ENCODE measurements around the gene KIF2B. TPM values are rescaled to one million over a fixed set of nuclear protein-coding genes. Genes with fewer than 3 reads are reported as not detected.

KIF2B gene, protein sequence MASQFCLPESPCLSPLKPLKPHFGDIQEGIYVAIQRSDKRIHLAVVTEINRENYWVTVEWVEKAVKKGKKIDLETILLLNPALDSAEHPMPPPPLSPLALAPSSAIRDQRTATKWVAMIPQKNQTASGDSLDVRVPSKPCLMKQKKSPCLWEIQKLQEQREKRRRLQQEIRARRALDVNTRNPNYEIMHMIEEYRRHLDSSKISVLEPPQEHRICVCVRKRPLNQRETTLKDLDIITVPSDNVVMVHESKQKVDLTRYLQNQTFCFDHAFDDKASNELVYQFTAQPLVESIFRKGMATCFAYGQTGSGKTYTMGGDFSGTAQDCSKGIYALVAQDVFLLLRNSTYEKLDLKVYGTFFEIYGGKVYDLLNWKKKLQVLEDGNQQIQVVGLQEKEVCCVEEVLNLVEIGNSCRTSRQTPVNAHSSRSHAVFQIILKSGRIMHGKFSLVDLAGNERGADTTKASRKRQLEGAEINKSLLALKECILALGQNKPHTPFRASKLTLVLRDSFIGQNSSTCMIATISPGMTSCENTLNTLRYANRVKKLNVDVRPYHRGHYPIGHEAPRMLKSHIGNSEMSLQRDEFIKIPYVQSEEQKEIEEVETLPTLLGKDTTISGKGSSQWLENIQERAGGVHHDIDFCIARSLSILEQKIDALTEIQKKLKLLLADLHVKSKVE
- not detected for total RNA-seq

DNA sequence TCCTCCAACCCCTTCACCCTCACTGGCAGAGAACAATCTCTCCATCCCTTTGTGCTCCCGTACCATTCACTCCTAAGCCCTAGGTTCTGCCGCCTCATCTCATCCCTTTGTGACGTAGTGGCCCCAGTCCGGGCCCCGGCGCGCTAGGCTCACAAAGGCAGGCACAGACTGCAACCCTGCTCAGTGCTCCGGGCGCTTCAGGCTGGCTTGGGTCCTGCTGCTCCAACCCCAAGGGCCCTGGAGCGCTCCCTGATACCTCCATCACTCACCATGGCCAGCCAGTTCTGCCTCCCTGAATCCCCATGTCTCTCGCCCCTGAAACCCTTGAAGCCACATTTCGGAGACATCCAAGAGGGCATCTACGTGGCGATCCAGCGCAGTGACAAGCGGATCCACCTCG is at the start of gene KIF2B:
TSS of gene KIF2B (plus strand) at position 164 of the 400 bp plus-strand sequence. CDS start at position 271, 107 bp downstream.
- Histone ChIP-seq H3K36me3 (no peaks in the 10 kb centered on the region), H3K4me1 (no peaks in the 10 kb centered on the region), H3K9me3 (no peaks in the 10 kb centered on the region), H3K27me3 (no peaks in the 10 kb centered on the region), H3K27ac (no peak within 1 kb of the TSS), H3K4me3 (no peak within 1 kb of the TSS)
- DNase-seq = no peak
- in situ Hi-C loops (cut with MboI; ENCODE audit: low pct_ligation_motif_present in 1 of 4, low pct_unique_long_range_greater_than_20kb in 1 of 4, low sequenced_read_pairs in 3 of 4) = loop anchor here in 1 of 4 donors (25.0 kb wide), 1 partner anchor 110 kb away; no protein-coding TSS in a partner anchor
- 92% methylated on average over 17 of the region's 17 CpGs; no CpG with 5 or more reads in 1 of the 2 donors for WGBS, 2 donors (ENCODE audit: low coverage in 1 of 2)
- intact Hi-C loops (cut with DNase I; ENCODE audit: low total_unique reads) = no loop called here
- TF ChIP-seq EP300 (IDR thresholded peaks at IDR 0.05; ENCODE audit: low read depth) = no peak
- no peak for TF ChIP-seq POLR2AphosphoS5 (IDR thresholded peaks at IDR 0.05)
- TF ChIP-seq POLR2A (IDR thresholded peaks at IDR 0.05) = no peak
- TF ChIP-seq, protein P1, sequence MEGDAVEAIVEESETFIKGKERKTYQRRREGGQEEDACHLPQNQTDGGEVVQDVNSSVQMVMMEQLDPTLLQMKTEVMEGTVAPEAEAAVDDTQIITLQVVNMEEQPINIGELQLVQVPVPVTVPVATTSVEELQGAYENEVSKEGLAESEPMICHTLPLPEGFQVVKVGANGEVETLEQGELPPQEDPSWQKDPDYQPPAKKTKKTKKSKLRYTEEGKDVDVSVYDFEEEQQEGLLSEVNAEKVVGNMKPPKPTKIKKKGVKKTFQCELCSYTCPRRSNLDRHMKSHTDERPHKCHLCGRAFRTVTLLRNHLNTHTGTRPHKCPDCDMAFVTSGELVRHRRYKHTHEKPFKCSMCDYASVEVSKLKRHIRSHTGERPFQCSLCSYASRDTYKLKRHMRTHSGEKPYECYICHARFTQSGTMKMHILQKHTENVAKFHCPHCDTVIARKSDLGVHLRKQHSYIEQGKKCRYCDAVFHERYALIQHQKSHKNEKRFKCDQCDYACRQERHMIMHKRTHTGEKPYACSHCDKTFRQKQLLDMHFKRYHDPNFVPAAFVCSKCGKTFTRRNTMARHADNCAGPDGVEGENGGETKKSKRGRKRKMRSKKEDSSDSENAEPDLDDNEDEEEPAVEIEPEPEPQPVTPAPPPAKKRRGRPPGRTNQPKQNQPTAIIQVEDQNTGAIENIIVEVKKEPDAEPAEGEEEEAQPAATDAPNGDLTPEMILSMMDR (IDR thresholded peaks at IDR 0.05) = no peak

DNA sequence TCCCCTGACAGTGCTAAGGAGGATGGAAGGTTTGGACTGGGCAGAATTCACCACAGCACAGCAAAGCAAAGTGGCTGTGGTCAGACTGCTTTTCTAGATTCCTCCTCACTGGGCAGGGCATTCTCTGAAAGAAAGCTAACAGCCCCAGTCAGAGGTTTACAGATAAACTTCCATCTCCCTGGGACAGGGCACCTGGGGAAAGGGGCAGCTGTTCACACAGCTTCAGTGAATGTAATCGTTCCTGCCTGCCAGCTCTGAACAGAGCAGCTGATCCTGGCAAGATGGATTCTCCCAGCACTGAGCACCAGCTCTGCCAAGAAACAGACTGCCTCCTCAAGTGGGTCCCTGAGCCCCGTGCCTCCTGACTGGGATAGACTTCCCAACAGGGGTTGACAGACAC is 42.4 kb upstream of the KIF2B start:
- peaks cover 0 to 4% of the 10 kb centered on the region in 2 donors for H3K9me3 ChIP-seq

DNA sequence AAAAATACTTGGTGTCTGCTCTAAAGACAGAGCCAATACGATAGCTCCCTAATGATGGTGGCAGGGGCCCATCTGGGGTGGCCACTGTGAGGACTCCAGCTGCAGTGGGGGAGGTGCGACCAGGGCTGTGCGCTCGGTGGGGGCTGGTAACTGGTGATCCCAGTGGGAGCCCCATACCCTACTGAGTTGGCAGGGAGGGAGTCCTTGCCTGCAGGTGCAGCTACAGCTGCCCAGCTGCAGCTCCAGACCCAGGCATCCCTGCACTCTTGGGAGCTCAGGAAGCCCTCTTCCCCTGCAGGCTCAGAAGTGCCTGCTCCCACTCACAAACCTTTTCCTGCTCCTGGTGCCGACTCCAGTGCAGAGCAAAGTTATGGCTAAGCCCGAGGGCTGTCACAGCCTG is 31.2 kb upstream of the KIF2B start:
- Histone ChIP-seq H3K36me3 (no peaks in the 10 kb centered on the region), H3K27me3 (no peaks in the 10 kb centered on the region), H3K4me3 (no peak overlapping the region), H3K9me3 (no peaks in the 10 kb centered on the region), H3K4me1 (no peaks in the 10 kb centered on the region), H3K27ac (no peak overlapping the region)
- TF ChIP-seq, protein P1 (IDR thresholded peaks at IDR 0.05) = no peak
- TF ChIP-seq POLR2AphosphoS5 (IDR thresholded peaks at IDR 0.05) (no peak), POLR2A (IDR thresholded peaks at IDR 0.05) (no peak), EP300 (IDR thresholded peaks at IDR 0.05; ENCODE audit: low read depth) (no peak)
- in situ Hi-C loops (cut with MboI; ENCODE audit: low pct_ligation_motif_present in 1 of 4, low pct_unique_long_range_greater_than_20kb in 1 of 4, low sequenced_read_pairs in 3 of 4) (no loop called here), intact Hi-C loops (cut with DNase I; ENCODE audit: low total_unique reads) (no loop called here)
- DNase-seq = no peak
- 79% methylated on average over 5 of the region's 6 CpGs; no CpG with 5 or more reads in 1 of the 2 donors for WGBS, 2 donors (ENCODE audit: low coverage in 1 of 2)

More for the DNA sequence above, 42.4 kb upstream of the KIF2B start:
- TF ChIP-seq POLR2A (IDR thresholded peaks at IDR 0.05) (no peak), POLR2AphosphoS5 (IDR thresholded peaks at IDR 0.05) (no peak), EP300 (IDR thresholded peaks at IDR 0.05; ENCODE audit: low read depth) (no peak)
- TF ChIP-seq, protein P1 (IDR thresholded peaks at IDR 0.05) = no peak
- H3K27me3 ChIP-seq = no peaks in the 10 kb centered on the region
- no peaks in the 10 kb centered on the region for H3K4me1 ChIP-seq
- H3K36me3 ChIP-seq = no peaks in the 10 kb centered on the region
- WGBS, 2 donors (ENCODE audit: low coverage in 1 of 2) = 84% methylated on average over 2 of the region's 2 CpGs; no CpG with 5 or more reads in 1 of the 2 donors
- no peak for DNase-seq
- no peak overlapping the region for H3K27ac ChIP-seq
- no peak overlapping the region for H3K4me3 ChIP-seq
- intact Hi-C loops (cut with DNase I; ENCODE audit: low total_unique reads) = loop anchor here (10.0 kb wide), 1 partner anchor 84 kb away; no protein-coding TSS in a partner anchor
- in situ Hi-C loops (cut with MboI; ENCODE audit: low pct_ligation_motif_present in 1 of 4, low pct_unique_long_range_greater_than_20kb in 1 of 4, low sequenced_read_pairs in 3 of 4) = no loop called here

DNA sequence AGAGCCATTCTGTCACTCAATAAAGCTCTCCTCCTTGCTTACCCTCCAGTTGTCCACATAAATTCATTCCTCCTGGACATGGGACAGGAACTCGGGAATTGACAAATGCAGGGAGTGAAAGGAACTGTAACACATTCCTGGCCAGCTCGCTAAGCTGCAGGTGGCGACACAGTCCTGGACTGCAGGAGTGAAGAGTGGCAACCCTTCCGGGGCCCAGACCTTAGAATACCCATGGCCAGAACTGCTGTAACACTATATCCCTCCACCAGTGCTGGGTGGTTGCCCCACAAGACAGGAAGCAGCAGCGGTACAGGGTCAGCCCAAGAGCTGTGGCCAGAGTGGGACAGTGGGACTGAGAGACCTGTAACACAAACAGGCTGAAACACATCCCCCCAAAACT is 30.3 kb upstream of the KIF2B start:
- H3K27me3 ChIP-seq = no peaks in the 10 kb centered on the region
- H3K36me3 ChIP-seq = no peaks in the 10 kb centered on the region
- 80% methylated on average over 5 of the region's 5 CpGs; no CpG with 5 or more reads in 1 of the 2 donors for WGBS, 2 donors (ENCODE audit: low coverage in 1 of 2)
- no peaks in the 10 kb centered on the region for H3K4me1 ChIP-seq
- H3K27ac ChIP-seq = no peak overlapping the region
- no peaks in the 10 kb centered on the region for H3K9me3 ChIP-seq
- intact Hi-C loops (cut with DNase I; ENCODE audit: low total_unique reads) (no loop called here), in situ Hi-C loops (cut with MboI; ENCODE audit: low pct_ligation_motif_present in 1 of 4, low pct_unique_long_range_greater_than_20kb in 1 of 4, low sequenced_read_pairs in 3 of 4) (no loop called here)
- no peak overlapping the region for H3K4me3 ChIP-seq
- no peak for DNase-seq
- TF ChIP-seq, protein P1 (IDR thresholded peaks at IDR 0.05) = no peak
- TF ChIP-seq POLR2AphosphoS5 (IDR thresholded peaks at IDR 0.05) (no peak), EP300 (IDR thresholded peaks at IDR 0.05; ENCODE audit: low read depth) (no peak), POLR2A (IDR thresholded peaks at IDR 0.05) (no peak)

Measured in transverse colon (tissue), 4 donors.